Stimulated activated CD8-positive, alpha-beta memory T cell treated with anti-CD3 and anti-CD28 coated beads, Interleukin-12 subunit alpha, Interleukin-12 subunit beta, amount 100 ng/mL, for 24 hours (primary cell): ENCODE measurements around the gene MEGF11.

ENCODE experiments used
- DNase-seq: peaks from one replicate; pipeline ENCODE4 v3.0.0-alpha.2; 2020; ENCODE audit errors: extremely low read depth

MEGF11 gene

DNA sequence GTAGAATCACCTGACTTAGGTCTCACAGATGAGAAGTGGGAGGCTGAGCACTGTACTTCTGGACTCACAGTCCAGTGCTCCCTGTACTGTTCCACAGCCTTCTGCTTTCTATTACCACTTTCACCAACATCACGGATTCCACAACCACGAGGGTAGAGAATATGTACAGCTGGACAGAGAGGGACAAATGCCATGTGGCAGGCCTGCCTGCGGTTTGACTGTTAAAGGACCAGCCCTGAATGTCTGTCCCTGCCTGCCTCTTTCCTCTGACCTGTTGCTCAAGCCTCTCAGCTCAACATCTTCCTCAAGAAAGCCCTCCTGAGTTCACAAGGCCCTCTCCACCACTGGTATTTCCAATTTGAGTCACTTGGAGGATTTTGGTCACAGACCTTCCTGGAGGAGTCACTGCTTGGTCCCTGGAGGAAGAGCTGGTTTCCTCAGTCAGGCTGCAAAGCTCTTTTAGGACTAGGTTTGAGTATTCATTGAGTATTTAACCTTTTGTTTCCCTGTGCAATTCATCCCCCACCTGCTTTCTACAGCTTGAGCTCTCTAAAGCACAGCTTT, 335.1 kb downstream of the MEGF11 start:
- no peak for DNase-seq

DNA sequence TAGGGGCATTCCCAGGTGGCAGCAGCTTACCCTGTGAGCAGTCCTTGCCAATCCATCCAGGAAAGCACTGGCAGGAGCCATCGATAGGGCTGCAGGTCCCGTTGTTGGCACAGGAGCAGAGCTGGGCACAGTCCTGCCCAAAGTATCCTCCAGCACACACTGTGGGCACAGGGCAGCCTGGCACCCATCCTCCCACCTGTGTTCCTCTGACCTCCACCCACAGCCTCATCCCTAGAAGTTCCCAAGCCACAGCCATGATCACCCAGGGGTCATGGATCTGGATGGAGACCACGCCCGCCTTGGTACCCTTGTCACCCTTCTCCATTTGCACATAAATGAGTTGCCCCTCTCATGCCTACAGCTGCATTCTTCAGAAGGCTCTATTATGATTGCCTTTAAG, 335.6 kb downstream of the MEGF11 start:
- no peak for DNase-seq

DNA sequence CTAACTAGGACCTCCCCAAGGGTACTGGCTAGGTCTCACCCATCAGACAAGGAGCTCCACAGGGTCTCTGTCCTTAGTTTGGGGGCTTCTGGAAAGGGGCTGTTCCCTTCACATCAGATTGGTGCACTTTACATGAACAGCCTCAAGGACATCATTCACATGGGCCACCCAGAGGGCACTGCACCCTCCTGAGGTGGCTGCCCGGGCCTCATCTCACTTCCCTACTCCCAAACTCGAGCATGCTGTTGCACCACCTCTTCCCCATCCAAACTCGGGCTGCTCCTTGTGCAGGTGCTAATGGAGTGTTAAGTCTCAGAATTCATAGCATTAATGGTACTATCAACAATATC, 336.2 kb downstream of the MEGF11 start:
- no peak for DNase-seq

DNA sequence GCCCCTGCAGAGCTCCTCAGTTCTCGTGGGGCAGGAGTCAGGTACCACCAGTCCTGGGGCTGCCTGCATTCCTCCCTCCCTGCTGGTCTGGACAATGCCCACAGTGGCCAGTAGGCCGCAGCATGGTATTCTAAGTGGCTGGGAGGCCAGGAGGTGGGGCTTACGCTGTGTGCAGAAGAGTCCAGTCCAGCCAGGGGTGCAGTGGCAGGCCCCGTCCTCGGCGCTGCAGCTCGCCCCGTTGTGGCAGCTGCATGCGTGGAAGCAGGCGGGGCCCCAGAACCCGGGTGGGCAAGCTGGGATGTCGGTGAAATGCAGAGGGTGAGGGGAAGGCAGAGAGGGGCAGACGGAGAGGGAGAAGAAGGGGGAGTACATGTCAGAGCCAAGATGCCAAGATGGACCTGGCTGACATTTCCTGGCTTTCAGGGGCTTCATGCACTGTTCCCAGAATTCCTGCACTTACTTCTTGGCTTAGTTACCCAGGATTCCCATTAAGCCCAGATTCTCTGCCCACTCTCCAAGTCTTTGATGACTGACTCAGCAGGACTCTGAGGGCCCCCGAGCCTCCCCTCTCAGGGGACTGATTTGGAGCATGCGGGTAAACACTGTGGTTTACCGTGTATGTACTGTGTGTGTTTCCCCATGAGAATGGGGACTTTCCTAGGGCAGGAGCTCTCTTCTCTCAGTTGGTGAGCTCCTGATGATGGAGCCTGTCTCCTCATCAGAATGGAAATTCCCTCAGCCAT, 336.7 kb downstream of the MEGF11 start:
- DNase-seq: peak; percentile 8

DNA sequence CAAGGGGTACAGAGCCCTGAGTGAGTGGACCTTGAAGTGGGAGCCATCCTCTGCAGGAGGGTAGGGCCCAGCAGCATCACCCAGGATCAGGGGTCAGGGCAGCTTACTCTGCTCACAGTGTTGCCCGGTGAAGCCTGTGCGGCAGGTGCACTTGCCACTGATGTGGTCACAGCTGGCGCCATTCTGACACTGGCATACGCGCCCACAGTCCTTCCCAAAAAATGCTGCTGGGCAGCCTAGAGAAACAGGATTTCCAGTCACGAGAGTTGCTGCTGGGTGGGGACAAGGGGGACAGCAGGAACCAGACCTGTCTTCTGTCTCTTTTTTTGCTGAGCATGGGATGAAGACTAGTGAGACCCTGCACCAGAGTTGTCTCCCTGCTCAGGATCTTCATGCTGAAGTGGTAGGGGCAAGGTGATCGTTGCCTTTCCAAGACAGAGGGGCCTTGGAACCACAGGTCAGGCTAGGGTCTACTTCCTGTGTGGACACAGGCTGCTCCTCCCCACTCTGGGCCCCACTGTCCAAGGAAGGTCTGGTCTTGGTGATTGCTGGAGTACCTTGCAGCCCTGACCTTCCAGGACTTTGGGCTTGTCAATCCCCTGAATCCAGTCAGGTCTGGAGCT, 337.4 kb downstream of the MEGF11 start:
- no peak for DNase-seq

DNA sequence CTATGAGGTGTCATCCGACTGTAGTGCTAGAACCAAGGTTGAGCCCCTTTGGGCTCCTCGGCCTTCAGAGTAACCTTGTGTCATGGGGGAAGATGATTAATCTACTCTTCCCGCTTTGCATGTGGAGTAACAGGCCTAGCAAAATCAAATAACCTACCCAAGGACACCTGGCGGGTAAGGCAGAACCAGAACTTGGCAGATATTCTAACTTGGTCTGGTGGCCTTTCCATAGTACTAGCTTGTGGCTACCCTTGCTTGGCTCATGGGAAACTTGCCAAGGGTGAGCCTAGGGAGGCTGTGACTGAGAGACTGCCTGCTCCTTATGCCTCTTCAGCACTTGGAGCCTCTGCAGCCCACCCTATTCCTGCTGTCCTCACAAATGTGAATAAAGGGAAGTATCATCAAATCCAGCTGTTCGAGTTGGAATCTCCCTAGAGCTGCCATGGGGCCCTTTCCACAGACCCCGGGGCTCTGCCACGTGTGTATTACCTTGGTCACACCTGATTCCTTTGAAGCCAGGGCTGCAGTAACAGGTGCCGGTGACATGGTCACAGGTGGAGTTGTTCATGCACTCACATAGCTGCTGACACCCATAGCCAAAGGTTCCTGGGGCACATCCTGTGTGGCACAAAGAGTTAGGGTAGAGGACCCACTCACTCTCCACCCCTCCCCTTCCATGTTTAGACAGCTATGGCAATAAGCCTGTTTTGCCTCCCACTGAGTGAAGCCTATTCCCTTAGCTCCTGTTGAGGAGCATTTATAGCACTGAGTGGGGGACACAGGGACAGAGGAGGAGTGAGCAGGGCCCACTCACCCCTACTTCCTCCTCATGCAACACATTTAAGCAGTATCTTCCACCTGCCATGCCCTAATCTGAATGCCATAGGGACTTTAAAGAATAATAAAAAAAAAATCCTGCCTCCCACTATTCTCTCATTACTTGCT, 338.3 kb downstream of the MEGF11 start:
- DNase-seq: no peak

DNA sequence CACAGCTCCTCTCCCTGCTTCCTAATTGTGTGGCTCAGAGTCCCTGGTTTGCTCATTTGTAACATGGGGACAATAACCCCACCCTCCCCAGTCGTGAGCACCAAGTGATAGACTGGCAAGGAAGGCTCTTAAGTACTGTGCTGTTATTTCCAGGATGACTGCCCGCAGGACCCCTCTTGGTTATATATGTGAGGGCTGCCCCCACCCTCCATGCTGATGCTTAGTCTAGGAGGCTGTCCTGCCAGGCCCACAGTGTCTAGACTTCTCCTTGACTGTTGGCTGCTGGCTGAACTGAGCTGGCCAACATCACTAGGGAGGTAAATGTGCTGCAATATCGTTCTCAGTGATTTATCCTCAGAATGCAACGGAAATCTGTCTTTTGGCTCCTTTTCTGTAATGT, 339.2 kb downstream of the MEGF11 start:
- DNase-seq: no peak

DNA sequence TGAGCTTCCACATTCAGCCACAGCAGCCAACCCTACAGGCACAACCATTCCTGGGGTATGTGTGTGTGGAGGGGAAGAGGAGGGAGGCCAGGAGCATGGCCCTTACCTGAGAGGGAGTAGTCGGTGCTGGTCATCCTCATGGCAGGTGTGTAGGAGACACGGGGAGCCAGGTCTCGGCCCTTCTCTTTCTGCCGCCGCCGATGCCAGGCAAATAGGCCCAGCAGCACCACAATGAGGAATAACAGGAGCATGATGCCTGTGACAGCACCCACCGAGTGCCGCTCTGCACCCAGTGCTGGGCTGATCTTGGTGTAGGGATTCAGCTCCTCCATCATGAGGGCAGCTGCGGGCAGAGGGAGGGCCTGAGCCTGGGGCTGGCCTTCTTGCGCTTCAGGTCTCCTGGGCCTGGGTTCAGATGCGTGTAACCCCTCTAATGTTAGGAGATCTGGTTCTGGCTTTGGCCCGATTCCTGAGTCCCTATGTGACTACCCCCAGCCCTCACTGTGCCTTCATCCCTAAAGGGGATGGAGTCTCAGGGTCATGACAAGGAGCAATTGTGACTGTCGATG, 339.8 kb downstream of the MEGF11 start:
- DNase-seq: no peak

DNA sequence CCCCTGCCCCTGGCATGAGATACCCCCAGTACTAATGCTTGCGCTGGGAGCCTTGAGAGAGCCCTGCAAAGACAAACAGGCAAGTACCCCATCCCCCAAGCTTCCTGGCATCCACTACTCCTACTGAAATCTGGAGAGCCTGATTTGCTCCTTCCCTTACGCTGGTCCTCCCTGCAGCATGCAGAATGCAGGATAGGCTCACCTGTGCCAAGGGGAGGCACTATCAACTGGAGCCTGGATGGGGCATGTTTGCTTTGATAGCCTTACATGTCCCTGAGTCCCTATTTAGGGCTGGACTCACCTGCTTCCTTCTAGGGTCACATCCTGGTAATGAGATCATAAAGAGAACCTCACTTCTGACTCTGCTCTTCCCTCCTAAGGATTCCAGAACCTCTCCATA, 341.3 kb downstream of the MEGF11 start:
- no peak for DNase-seq

DNA sequence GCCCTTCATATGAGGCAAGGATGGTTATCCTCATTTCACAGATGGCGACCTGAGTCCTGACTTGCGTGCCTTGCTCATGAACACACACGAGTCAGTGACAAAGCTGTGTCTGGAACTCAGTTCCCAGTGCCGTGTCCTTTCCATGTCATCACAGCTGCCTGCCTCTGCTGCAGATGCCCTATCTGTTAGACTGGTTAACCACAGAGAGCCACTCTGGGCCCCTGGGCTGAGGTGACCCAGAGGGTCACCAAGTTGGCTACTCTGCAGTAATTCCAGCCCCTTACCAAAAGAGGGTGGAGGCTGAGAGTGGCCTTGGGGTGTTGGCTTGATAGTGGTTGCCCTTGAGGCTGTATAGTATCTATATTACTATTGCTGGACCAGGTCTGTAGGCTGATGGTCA, 343.2 kb downstream of the MEGF11 start:
- no peak for DNase-seq

DNA sequence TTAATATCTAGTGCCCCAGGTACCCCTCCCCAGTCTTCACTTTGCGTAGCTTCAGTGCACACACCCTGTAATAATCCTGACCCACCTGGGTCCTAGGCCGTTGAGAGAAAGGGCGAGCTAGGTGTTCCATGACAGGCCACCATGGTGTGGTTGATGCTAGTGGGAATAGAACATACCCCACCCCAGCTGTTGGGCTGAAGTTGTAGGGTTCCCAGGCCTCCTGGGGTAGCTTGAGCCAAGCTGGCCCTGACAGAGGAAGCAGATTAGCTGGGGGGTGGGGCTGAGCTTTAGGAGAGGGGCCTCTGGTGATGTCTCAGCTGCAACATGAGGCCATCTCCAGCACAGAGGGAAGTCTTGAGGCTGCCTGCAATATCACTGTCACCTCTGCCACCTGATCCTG, 343.7 kb downstream of the MEGF11 start:
- no peak for DNase-seq

DNA sequence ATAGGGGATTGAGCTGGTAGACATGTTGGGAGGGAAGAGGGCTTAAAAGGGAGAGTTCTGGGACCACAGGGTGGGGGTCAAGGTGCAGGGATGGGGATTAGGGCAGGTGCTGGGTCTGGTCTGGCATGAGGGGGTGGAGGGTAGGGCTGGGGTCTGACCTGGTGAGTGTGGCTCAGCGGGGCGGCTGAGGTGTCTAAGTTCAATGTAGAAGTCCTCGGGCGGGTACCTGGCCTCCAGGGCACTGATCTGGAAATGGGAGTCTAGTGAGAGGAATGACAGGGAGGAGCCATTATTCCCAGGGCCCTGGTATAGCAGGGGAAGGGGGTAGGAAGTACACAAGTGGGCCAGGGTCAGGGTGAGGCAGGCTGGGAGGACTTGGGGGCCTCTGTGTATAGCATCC, 344.7 kb downstream of the MEGF11 start:
- DNase-seq: no peak

DNA sequence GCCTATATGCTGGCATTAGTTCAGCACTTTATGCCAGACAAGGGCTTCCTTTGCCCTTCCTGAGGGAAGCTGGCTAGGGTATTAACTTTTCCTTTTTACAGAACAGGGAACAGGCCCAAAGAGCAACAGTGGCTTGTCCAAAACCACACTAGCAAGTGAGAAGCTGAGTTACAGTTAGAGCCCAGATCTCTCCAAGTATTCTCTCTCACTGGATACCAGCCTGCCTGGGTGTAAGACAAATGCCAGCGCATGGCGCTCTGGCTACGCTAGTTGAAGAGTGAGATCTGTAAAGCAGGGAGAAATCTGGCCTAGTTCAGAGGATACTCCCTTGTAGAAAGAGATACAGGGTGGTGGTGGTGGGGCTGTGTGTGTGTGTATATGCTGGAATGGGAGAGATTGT, 345.9 kb downstream of the MEGF11 start:
- DNase-seq: no peak

DNA sequence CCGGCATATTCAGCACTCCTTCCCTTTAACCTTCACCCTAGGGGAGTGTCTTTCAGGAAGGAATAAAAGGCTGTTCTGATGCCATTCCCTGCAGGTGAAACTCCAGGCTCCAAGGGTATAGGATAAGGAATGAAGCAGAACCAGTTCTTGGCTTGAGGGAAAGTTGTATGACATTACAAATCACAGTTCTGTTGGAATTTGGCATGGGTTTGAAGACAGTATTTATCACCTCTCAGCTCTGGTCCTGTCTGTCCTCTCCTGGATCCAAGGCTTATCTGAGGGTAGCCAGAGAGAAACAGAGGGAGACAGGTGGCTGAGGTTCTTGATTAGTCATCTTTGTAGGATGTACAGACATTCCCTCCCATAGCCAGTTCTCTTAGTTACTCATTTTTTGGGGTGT, 347.2 kb downstream of the MEGF11 start:
- no peak for DNase-seq

DNA sequence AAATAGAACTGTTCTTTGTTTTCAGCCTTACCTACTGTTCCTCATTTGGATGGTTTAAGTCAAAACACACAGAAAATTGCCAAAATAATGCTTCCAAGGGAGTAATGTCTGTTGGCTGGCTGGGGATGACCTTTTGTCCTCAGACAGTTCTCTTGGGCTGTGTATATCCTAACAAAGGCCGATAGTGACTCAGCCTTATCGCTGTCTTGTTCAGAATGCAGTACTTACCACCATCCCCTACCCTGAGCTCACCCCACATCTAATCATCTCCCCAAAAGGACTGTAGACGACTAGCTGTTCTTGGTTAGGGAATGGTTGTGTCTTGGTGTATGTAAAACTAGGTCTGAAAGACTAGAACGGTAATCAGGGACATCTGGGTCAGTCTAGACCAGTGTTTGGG, 349.2 kb downstream of the MEGF11 start:
- no peak for DNase-seq

DNA sequence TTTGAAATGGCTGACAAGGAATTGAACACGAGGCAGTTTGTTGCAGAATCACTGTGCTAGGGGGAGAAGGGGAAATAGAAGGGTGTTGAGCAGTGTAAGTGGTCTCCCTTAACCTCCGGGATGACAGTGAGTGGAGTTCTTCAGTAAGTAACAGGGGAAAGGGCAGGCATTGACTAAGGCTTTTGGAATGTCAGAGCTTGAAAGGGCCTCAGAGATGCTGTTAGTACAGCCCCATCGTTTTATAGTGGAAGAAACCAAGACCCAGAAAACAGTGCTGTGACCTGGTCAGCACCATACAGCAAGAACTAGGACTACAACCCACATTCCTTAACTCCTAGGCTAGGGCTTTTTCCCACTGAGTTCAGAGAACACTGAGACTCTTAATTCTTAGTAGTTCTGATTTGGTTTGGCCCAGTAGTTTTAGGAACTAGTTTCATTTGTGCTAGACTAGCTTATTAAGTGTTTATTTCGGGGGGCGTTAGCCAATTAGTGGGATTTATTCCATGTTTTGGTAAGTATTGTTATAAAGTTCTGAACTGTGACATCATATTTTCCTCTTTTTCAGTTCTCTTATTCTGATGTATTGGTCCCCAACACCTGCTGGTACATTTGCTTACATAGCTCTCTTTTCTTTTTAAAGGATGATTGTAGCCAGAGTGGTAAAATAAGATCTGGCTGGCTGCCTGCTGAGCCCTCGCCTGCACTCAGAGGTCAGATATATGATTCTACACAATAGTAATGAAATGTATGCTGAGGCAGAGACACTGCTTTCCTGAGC, 350.1 kb downstream of the MEGF11 start:
- DNase-seq: no peak

DNA sequence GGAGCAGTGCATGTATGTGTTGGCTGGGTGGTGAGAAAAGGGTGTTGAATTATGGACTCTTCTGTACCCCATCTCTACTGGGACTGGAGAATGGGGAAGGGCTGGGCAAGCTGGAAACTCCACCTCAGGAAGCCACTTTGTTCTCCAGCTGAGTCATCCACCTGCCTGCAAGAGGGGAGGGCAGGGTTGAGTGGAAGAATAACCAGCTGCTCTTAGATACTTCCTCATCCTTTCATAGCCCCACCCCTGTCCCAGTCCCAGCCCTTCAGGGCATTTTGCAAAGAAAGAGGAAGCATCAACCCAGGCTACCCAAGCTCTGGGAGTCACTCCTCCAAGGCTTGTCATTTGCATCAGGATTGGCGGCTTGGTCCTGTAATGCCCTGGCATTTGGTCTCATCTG, 351.2 kb downstream of the MEGF11 start:
- no peak for DNase-seq

DNA sequence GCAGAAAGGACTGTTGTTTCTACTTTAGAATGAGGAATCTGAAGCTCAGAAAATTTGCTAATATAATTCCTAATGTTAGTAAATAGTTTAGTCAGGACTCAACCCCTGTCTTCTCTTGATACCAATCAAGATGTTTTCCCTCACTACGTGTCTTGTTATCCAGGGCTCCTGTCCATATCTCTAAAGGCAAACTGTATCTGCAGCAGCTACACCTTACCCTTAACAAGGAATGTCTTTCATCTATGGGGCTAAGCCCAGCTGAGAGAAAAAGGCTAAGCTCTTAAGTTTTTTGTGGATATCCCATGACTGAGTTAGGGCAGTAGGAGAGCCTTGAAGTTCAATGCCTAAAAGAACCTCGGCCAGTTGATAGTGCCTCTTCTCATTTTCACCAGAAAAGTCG, 351.7 kb downstream of the MEGF11 start:
- DNase-seq: no peak

DNA sequence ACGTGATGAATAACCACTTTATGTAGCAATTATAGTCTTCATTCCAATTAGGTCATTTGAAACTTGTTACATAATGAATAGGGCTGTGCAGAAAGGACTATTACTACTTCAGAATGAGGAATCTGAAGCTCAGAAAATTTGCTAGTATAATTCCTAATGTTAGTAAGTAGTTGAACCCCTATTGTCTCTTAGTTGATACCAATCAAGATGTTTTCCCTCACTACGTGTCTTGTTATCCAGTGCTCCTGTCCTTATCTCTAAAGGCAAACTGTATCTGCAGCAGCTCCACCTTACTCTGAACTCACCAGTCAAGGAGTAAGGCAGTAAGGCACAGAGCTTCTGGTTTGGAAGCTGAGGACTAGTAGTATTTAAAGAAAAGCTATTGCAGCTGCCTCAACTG, 352.2 kb downstream of the MEGF11 start:
- DNase-seq: no peak

DNA sequence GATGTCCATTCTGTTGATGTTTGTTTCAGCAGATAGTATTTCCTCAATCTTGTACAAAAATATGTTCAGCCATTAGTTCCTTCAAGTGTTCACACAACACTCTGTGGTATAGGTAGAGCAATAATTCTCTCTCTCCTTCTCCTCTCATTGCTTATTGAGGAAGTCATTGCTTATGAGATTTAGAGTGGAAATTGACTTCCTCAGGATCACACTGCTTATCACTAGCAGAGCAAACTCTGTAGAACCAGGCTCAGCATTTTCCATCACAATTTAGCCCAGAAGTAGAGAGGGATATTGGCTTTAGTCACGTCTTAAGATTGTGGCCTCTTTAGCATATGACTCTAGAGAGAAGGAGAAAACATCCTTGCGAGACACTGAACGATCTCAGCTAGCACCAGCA, 353.1 kb downstream of the MEGF11 start:
- DNase-seq: no peak

DNA sequence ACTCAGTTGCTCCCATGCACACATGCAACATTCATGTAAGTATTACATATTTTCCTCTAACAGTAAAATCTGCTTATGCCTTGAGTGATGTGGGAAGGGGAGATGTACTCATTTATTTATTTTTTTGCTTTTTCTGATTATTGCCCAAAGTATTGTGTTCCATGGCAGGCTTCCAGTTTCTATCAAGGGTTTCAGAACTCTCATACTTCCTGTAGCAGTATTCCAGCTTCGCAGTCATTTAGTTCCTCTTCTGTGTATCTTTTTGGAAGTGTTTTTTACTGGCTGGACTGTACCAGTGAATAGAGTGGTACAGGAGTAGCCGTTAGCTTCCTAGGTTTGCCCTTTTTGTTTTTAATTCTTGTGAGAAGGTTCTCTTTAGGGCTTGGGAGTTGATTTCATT, 357.3 kb downstream of the MEGF11 start:
- DNase-seq: no peak
